CD4-positive, alpha-beta T cell (primary cell): Measurements from ENCODE around the gene ZMYM3. TPM values are rescaled to one million over a fixed set of nuclear protein-coding genes. Genes with fewer than 3 reads are reported as not detected.
A peak's percentile ranks its signal among the peaks of the same experiment; 100 is the strongest.

Experiments
- ATAC-seq: fragments of 200-7000 bp; cut with Tn5 transposase; one replicate; pipeline ENCODE4 v1.10.0; 2022; ENCODE audit warnings: mild to moderate bottlenecking; ENCODE audit not compliant: poor library complexity
- CTCF ChIA-PET: fragments of 350-600 bp; sonication (Branson Sonifier 250); formaldehyde crosslinking; loops from one replicate; lab custom pipeline; 2021; ENCODE audit warnings: antibody characterized with exemption, inconsistent platforms; lab: Charles Lee
- POLR2A ChIA-PET: fragments of 350-600 bp; sonication (Branson Sonifier 250); formaldehyde crosslinking; loops from one replicate; lab custom pipeline; 2021; ENCODE audit warnings: antibody characterized with exemption, inconsistent platforms; lab: Charles Lee
- DNase-seq, 14 experiments: peaks; one replicate each; pipeline ENCODE4 v3.0.0-alpha.2; 2013 to 2020; ENCODE audit warnings: mixed read lengths in 2 of 14
- H3K27ac ChIP-seq, 2 donors: one replicate each; pipeline versions ENCODE4 v1.5.1 to v1.7.0; 2013; ENCODE audit warnings: low read length in 2 of 2, low read depth in 1 of 2, mild to moderate bottlenecking in 1 of 2
- H3K27me3 ChIP-seq, 2 experiments: 1 replicate in 1 of 2; 2 replicates in 1 of 2; pipeline versions ENCODE4 v1.6.1 to v1.7.0; 2013; ENCODE audit warnings: low read length in 2 of 2, control low read depth in 1 of 2, mild to moderate bottlenecking in 1 of 2, moderate library complexity in 1 of 2; ENCODE audit not compliant: insufficient read depth in 2 of 2, control insufficient read depth in 1 of 2
- H3K36me3 ChIP-seq: one replicate; pipeline ENCODE4 v1.6.1; 2013; ENCODE audit warnings: low read length, control low read depth; ENCODE audit not compliant: insufficient read depth
- H3K4me1 ChIP-seq: one replicate; pipeline ENCODE4 v1.6.1; 2013; ENCODE audit warnings: low read length, control low read depth; ENCODE audit not compliant: insufficient read depth
- H3K4me3 ChIP-seq: one replicate; pipeline ENCODE4 v1.5.1; 2013; ENCODE audit warnings: mild to moderate bottlenecking, low read length, moderate library complexity
- H3K9me3 ChIP-seq, 2 experiments: 1 replicate in 1 of 2; 2 replicates in 1 of 2; pipeline versions ENCODE4 v1.6.1 to v1.7.0; 2013; ENCODE audit warnings: low read length in 2 of 2, mild to moderate bottlenecking in 2 of 2, control low read depth in 1 of 2, moderate library complexity in 1 of 2; ENCODE audit not compliant: control insufficient read depth in 1 of 2, insufficient read depth in 1 of 2
- H3K27ac Mint-ChIP-seq: one replicate; pipeline ENCODE4 v1.8.0; 2020; ENCODE audit warnings: mixed read lengths
- H3K27me3 Mint-ChIP-seq: one replicate; pipeline ENCODE4 v1.8.0; 2021; ENCODE audit warnings: mixed read lengths
- H3K36me3 Mint-ChIP-seq: one replicate; pipeline ENCODE4 v1.8.0; 2021; ENCODE audit warnings: low read depth, mixed read lengths
- H3K4me1 Mint-ChIP-seq: one replicate; pipeline ENCODE4 v1.8.0; 2021; ENCODE audit warnings: low read depth, mixed read lengths
- H3K4me3 Mint-ChIP-seq: one replicate; pipeline ENCODE4 v1.8.0; 2020; ENCODE audit warnings: mild to moderate bottlenecking, mixed read lengths
- H3K9me3 Mint-ChIP-seq: one replicate; pipeline ENCODE4 v1.8.0; 2020; ENCODE audit warnings: mixed read lengths
- intact Hi-C, 2 experiments: fragments of 100-400 bp; cut with DNase I in 1 of 2; cut with micrococcal nuclease in 1 of 2; formaldehyde crosslinking; loops; one replicate each; pipeline versions ENCODE4 v1.15.1 to v1.9.0; 2023 to 2025; cut with DNase I, micrococcal nuclease
- total RNA-seq, 174 experiments: library from RNA in 2 of 174; stranded (reverse) in 2 of 174; gene quantifications; one replicate each; pipeline ENCODE4 v1.2.3 and lab custom pipeline; 2021 to 2026
- TF ChIP-seq, protein P1 (sequence below): fragments of 200-600 bp; IDR thresholded peaks from one replicate; pipeline ENCODE4 v1.8.0; 2022; ENCODE audit warnings: antibody characterized with exemption, mild to moderate bottlenecking

Gene ZMYM3
- total RNA-seq, 2 experiments from 2014 or later: 16.7 to 17.6 TPM

DNA sequence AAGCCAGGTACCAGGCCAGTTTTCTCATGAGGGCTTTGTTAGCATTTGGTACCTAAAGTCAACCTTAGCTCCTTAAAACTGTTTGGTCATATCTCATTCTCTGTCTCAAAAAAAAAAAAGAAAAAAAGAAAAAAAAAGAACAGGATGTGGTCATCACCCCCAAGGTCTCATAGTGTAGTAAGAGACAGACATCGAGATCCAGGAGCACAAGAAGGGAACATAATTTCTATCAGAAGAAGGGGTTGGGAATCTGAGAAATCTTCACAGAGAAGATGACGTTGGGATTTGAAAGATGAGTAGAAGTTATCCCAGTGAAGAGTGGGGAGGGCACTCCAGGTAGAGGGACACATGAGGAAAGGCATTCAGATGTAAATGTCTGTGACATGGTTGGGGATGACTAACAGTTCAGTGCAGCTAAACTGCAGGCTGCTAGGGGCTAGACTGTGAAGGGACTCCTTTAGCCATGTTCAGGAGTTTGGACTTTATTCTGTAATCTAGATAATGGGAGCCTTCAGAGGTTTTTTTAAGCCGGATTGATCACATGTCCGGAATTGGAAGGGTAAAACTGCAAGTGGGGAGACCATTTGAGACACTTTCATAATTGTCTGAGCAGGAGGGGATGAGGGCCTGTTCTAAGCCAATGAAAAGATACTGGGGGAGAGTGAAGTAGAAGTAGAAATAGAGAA is 57.8 kb downstream of the ZMYM3 start:
- H3K4me3 Mint-ChIP-seq: peak overlapping the region; percentile 84
- DNase-seq: peak in 4 of 14 experiments; percentile 23 to 38 (median 36)
- peak; percentile 64 for ATAC-seq
- peak overlapping the region; percentile 66 for H3K4me3 ChIP-seq
- POLR2A ChIA-PET: interaction anchor here (0.6 to 4.1 kb wide), 6 partner anchors 14 to 170 kb away, joined by 3 to 29 read pairs (median 11); partner anchors contain the start of genes NONO, SNX12 and TAF1
- no peaks in the 10 kb centered on the region for H3K9me3 ChIP-seq
- peaks cover 39% of the 10 kb centered on the region for H3K4me1 Mint-ChIP-seq
- no peaks in the 10 kb centered on the region for H3K27me3 Mint-ChIP-seq
- CTCF ChIA-PET: interaction anchor here (0.6 kb wide), 1 partner anchor 87 kb away, joined by 4 read pairs; the partner anchor contains the start of gene NONO
- intact Hi-C loops: no loop called here
- H3K9me3 Mint-ChIP-seq: no peaks in the 10 kb centered on the region
- peak overlapping the region; percentile 75 for H3K27ac Mint-ChIP-seq
- H3K36me3 Mint-ChIP-seq: no peaks in the 10 kb centered on the region
- no peaks in the 10 kb centered on the region for H3K36me3 ChIP-seq
- no peaks in the 10 kb centered on the region for H3K27me3 ChIP-seq
- peaks cover 16% of the 10 kb centered on the region for H3K4me1 ChIP-seq
- peak overlapping the region in 1 of 2 donors; percentile 36 for H3K27ac ChIP-seq
- TF ChIP-seq, protein P1, sequence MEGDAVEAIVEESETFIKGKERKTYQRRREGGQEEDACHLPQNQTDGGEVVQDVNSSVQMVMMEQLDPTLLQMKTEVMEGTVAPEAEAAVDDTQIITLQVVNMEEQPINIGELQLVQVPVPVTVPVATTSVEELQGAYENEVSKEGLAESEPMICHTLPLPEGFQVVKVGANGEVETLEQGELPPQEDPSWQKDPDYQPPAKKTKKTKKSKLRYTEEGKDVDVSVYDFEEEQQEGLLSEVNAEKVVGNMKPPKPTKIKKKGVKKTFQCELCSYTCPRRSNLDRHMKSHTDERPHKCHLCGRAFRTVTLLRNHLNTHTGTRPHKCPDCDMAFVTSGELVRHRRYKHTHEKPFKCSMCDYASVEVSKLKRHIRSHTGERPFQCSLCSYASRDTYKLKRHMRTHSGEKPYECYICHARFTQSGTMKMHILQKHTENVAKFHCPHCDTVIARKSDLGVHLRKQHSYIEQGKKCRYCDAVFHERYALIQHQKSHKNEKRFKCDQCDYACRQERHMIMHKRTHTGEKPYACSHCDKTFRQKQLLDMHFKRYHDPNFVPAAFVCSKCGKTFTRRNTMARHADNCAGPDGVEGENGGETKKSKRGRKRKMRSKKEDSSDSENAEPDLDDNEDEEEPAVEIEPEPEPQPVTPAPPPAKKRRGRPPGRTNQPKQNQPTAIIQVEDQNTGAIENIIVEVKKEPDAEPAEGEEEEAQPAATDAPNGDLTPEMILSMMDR: no peak

DNA sequence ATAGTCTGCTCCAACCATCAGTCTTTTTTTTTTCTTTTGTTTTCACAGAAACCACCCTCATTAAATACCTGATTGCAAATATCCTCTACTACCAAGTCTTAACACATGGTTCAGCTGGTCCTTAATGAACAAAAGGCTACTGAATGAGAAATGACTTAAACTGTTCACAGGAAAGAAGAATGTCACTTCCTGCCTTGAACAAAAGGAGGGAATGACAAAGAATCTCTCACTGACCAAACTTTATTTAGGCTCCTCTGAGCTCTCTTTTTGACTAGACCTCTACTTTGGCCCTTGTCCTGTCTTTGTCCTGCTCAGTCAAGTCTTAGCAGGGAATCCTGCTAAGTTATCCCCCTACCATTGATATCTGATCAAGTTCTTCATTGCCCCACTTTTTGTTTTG is 62.7 kb downstream of the ZMYM3 start:
- Histone ChIP-seq H3K4me3 (no peak overlapping the region), H3K9me3 (no peaks in the 10 kb centered on the region), H3K4me1 (peaks cover 16% of the 10 kb centered on the region), H3K27me3 (no peaks in the 10 kb centered on the region), H3K36me3 (no peaks in the 10 kb centered on the region), H3K27ac (no peak overlapping the region)
- Mint-ChIP-seq H3K36me3 (no peaks in the 10 kb centered on the region), H3K4me1 (peaks cover 25% of the 10 kb centered on the region), H3K9me3 (no peaks in the 10 kb centered on the region), H3K4me3 (no peak overlapping the region), H3K27ac (peak overlapping the region; percentile 67), H3K27me3 (no peaks in the 10 kb centered on the region)
- TF ChIP-seq, protein P1: no peak
- no peak for ATAC-seq
- no peak for DNase-seq
- intact Hi-C loops: loop anchor here in 1 of 2 experiments (5.0 kb wide), 1 partner anchor 61 kb away; the partner anchor contains the start of gene ZMYM3
- POLR2A ChIA-PET: interaction anchor here (1.0 kb wide), 1 partner anchor 9 kb away, joined by 4 read pairs; no protein-coding TSS in a partner anchor
- CTCF ChIA-PET: no interaction called here

Other genes starting within 250 kb of the ZMYM3 start
- 10 to 100 TPM; 20.5 to 22.4 TPM for gene SNX12, start 185.8 kb downstream of the ZMYM3 start, total RNA-seq
- gene FOXO4, start 158.3 kb downstream of the ZMYM3 start, total RNA-seq: 10 to 100 TPM; 20.9 to 23.8 TPM
- gene CXorf65, start 147.4 kb downstream of the ZMYM3 start, total RNA-seq: 10 to 100 TPM; 71.9 to 82.3 TPM
- 100 to 1,000 TPM; 213 to 225 TPM for gene IL2RG, start 142.6 kb downstream of the ZMYM3 start, total RNA-seq
- 10 to 100 TPM; 44.5 to 55.3 TPM for gene MED12, start 135.5 kb downstream of the ZMYM3 start, total RNA-seq
- gene NLGN3, start 109.3 kb downstream of the ZMYM3 start, total RNA-seq: 1 to 10 TPM; 3.4 to 4.3 TPM
- gene GJB1, start 30.9 kb downstream of the ZMYM3 start, total RNA-seq: not detected
- 100 to 1,000 TPM; 440 to 472 TPM for gene NONO, start 29.5 kb upstream of the ZMYM3 start, total RNA-seq
- gene ITGB1BP2, start 47.6 kb upstream of the ZMYM3 start, total RNA-seq: 1 to 10 TPM; 2.9 to 3.4 TPM
- 10 to 100 TPM; 61.0 to 62.2 TPM for gene TAF1, start 112.2 kb upstream of the ZMYM3 start, total RNA-seq